Left ventricle myocardium superior (tissue), 1 donor: ENCODE measurements around the gene SRR. TPM values are rescaled to one million over a fixed set of nuclear protein-coding genes. Genes with fewer than 3 reads are reported as not detected.
"Not testable (repeated sequence)": the region's sequence is repeated elsewhere in the genome, so short reads cannot be mapped to it uniquely, and the experiment has no call there.

Experiments used
- ATAC-seq: fragments of 200-7000 bp; cut with Tn5 transposase; one replicate; pipeline ENCODE4 v1.9.1; 2020; ENCODE audit warnings: mild to moderate bottlenecking, moderate library complexity
- DNase-seq: peaks from one replicate; pipeline ENCODE4 v3.0.0-alpha.2; 2020
- intact Hi-C: fragments of 100-400 bp; cut with micrococcal nuclease; formaldehyde crosslinking; loops from one replicate; pipeline ENCODE4 v1.11.0; 2022
- total RNA-seq: library from RNA; stranded (reverse); fragmentation: NEBNext Ultra II Directional; extraction: Animal tissue kit (Norgen Biotek cat#: 25700); gene quantifications from one replicate; pipeline ENCODE4 v1.2.1, GENCODE V29; 2021
- donor health status: DM: no; HTN: yes; CAD: no; lungs with severe emphysema.

SRR gene
- total RNA-seq, 1 donor from 2014 or later: 7.6 TPM

GRCh38 chr17:2282297-2282873, 21.4 kb upstream of the SRR start:
- ATAC-seq (peak; percentile 60), DNase-seq (no peak)
- intact Hi-C loops: no loop called here

GRCh38 chr17:2283302-2283701, 20.4 kb upstream of the SRR start:
- intact Hi-C loops: no loop called here
- DNase-seq (no peak), ATAC-seq (no peak)

- no peak for ATAC-seq
- DNase-seq: no peak
- intact Hi-C loops: no loop called here
Measured at GRCh38 chr17:2289878-2290478, 13.8 kb upstream of the SRR start.

GRCh38 chr17:2292100-2292499, 11.7 kb upstream of the SRR start:
- intact Hi-C loops: no loop called here
- ATAC-seq (no peak), DNase-seq (no peak)

GRCh38 chr17:2295575-2295974, 8.2 kb upstream of the SRR start:
- ATAC-seq: no peak
- DNase-seq: no peak
- intact Hi-C loops: no loop called here

GRCh38 chr17:2297023-2297422, 6.7 kb upstream of the SRR start:
- DNase-seq (no peak), ATAC-seq (no peak)
- intact Hi-C loops: no loop called here

GRCh38 chr17:2299136-2299535, 4.6 kb upstream of the SRR start:
- no peak for ATAC-seq
- DNase-seq: no peak
- intact Hi-C loops: no loop called here

- intact Hi-C loops: no loop called here
- ATAC-seq (no peak), DNase-seq (no peak)
Measured at GRCh38 chr17:2299756-2300155, 4.0 kb upstream of the SRR start.

GRCh38 chr17:2302778-2303203, 959 bp upstream of the SRR start:
- intact Hi-C loops: no loop called here
- ATAC-seq (no peak), DNase-seq (no peak)

- DNase-seq (no peak), ATAC-seq (no peak)
- intact Hi-C loops: no loop called here
Measured at GRCh38 chr17:2304931-2305330, 1.2 kb downstream of the SRR start.

- DNase-seq (no peak), ATAC-seq (no peak)
- intact Hi-C loops: no loop called here
Measured at GRCh38 chr17:2309338-2310154, 5.8 kb downstream of the SRR start.

GRCh38 chr17:2312736-2313135, 9.0 kb downstream of the SRR start:
- intact Hi-C loops: no loop called here
- ATAC-seq: no peak
- no peak for DNase-seq

- ATAC-seq, DNase-seq, intact Hi-C loops: not testable (repeated sequence)
Measured at GRCh38 chr17:2316916-2317205, 13.1 kb downstream of the SRR start.

- DNase-seq (no peak), ATAC-seq (no peak)
- intact Hi-C loops: no loop called here
Measured at GRCh38 chr17:2317796-2318195, 14.0 kb downstream of the SRR start.

GRCh38 chr17:2319051-2319450, 15.3 kb downstream of the SRR start:
- intact Hi-C loops: no loop called here
- ATAC-seq (no peak), DNase-seq (no peak)

GRCh38 chr17:2321399-2321798, 17.6 kb downstream of the SRR start:
- DNase-seq: no peak
- intact Hi-C loops: no loop called here
- ATAC-seq: no peak

GRCh38 chr17:2323629-2324314, 20.0 kb downstream of the SRR start:
- intact Hi-C loops: no loop called here
- no peak for DNase-seq
- ATAC-seq: no peak

- DNase-seq: no peak
- intact Hi-C loops: no loop called here
Measured at GRCh38 chr17:2331303-2331702, 27.6 kb downstream of the SRR start.

GRCh38 chr17:2335726-2336214, 32.0 kb downstream of the SRR start:
- intact Hi-C loops: no loop called here
- DNase-seq (peak; percentile 35), ATAC-seq (no peak)

More at GRCh38 chr17:2331303-2331702, 27.6 kb downstream of the SRR start:
- ATAC-seq: no peak

GRCh38 chr17:2336215-2336851, 32.6 kb downstream of the SRR start, which contains the start of gene TSR1:
Gene TSR1, minus strand, starts transcription at chr17:2336457. Its CDS starts 30 bp downstream, at chr17:2336427.
- intact Hi-C loops: no loop called here
- ATAC-seq: peak; percentile 96
- DNase-seq: peak; percentile 95
